Upper lobe of left lung (tissue), 4 donors: ENCODE measurements around the gene MADD.

Experiments used
- CTCF ChIP-seq, 6 experiments: fragments of 450-650 bp in 4 of 6; fragments of 200-600 bp in 2 of 6; sonication (generic) in 2 of 6; IDR thresholded peaks; one replicate each; pipeline ENCODE4 v1.5.1; 2016 to 2019; ENCODE audit warnings: antibody characterized with exemption in 6 of 6
- EP300 ChIP-seq, 4 donors: sonication (generic); formaldehyde crosslinking; IDR thresholded peaks; one replicate each; pipeline ENCODE4 v1.5.1; 2017; ENCODE audit warnings: antibody characterized with exemption in 4 of 4, control low read depth in 2 of 4
- POLR2A ChIP-seq, 4 donors: fragments of 450-650 bp; IDR thresholded peaks; one replicate each; pipeline ENCODE4 v1.5.1; 2016 to 2017; ENCODE audit warnings: antibody characterized with exemption in 4 of 4, mild to moderate bottlenecking in 2 of 4

GRCh38 chr11:47269002-47269828 lies 718 bp upstream of the MADD start:
- TF ChIP-seq CTCF (IDR thresholded peaks at IDR 0.05) = peak in 3 of 6 experiments; percentile 26 to 34 (median 29)
- TF ChIP-seq POLR2A (IDR thresholded peaks at IDR 0.05) = peak in 2 of 4 donors; percentile 5 to 42
- TF ChIP-seq EP300 (IDR thresholded peaks at IDR 0.05) = peak in 1 of 4 donors; percentile 19
